ENCODE results near the gene PRKCB. TPM values are rescaled to one million over a fixed set of nuclear protein-coding genes. Genes with fewer than 3 reads are reported as not detected.

The PRKCB gene
- total and polyA plus RNA-seq, 9 donors = 1.2 to 4.5 (median 1.6) TPM

DNA sequence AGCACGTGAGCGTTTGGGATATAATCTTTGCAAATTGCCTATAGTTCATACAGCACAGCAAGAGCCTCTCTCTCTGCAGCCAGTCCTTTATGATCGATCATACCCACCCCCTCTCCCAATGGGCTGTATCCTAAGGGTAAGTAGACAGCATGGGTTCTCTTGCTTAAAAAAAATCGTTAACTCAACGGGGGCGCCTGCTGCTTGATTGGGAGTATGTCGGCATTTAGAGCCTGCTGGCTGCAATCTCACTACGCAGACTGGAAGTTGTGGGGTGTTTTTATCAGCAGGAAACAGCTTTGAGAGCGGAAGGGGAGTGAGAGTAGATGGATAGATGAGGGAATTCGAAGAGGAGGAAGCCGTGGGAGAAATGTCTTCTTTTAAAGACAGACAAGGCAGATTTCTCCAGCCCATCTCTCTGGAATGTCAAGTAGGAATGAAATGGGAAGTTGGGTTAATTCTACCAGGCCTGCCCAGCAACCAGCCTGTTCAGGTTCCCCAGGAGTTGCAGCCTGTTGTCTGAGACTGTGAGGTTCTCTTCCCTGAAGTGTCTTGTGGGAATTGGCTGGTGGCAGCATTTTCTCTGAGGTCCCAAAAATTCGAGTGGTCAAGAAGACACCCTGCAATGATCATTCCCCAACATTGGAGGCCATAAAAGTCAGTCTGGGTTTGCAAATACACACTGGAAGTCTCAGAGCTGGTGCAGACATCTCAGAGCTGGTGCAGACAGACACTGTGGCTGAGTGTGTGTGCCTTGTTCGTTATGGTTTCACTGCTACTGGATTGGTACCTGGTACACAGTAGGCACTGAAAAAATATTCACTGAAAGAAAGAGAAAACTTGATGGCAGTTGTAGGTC lies 65.6 kb downstream of the PRKCB start:
- WGBS (ENCODE audit: insufficient coverage) = 35% methylated on average over 9 of the region's 13 CpGs

DNA sequence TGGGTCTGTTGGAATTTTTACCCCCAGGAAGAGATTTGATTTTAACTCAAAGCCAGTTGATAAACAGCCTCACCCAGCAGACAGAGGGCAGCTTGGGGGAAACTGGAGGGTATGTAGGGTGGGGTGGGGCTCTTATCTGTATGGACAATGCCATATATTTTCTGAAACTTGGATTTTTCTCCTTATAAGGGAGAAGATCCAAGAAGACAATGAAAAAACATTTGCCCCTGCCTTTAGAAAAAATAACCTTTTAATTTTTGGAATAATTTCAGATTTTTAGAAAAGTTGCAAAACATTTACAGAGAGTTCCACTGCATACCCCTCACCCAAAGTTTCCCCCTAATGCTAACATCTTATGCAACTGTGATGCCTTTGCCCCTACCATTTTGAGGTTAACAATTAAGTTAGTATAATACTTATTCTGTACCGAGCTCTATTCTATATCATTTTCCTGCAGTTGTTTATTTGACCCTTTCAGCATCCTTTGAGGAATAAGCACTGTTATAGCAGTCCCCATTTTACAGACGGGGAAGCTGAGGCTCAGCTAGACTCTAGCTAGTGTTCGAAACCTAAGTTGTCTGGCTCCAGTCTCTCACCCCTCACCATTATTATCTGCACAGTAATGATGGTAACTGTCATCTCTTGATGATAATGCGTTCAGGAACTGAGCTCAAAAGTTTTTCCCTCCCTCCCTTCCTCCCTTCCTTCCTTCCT lies 66.4 kb downstream of the PRKCB start:
- Histone ChIP-seq H3K27ac (ENCODE audit: low read length) (no peak overlapping the region), H3K9me3 (replicated peaks; ENCODE audit: control insufficient read depth, low read depth, low read length) (no peaks in the 10 kb centered on the region), H3K27me3 (ENCODE audit: control insufficient read depth, insufficient read depth, low read length) (no peaks in the 10 kb centered on the region), H3K36me3 (ENCODE audit: control insufficient read depth, insufficient read depth, low read length) (no peaks in the 10 kb centered on the region), H3K4me1 (ENCODE audit: control insufficient read depth, insufficient read depth, low read length) (no peaks in the 10 kb centered on the region), H3K4me3 (ENCODE audit: low read length) (no peak overlapping the region)
- DNase-seq = no peak
- 80% methylated on average over 1 of the region's 4 CpGs for WGBS (ENCODE audit: insufficient coverage)

More for the DNA sequence above, 65.6 kb downstream of the PRKCB start:
- Histone ChIP-seq H3K27ac (ENCODE audit: low read length) (no peak overlapping the region), H3K4me1 (ENCODE audit: control insufficient read depth, insufficient read depth, low read length) (no peaks in the 10 kb centered on the region), H3K4me3 (ENCODE audit: low read length) (no peak overlapping the region), H3K27me3 (ENCODE audit: control insufficient read depth, insufficient read depth, low read length) (no peaks in the 10 kb centered on the region), H3K9me3 (replicated peaks; ENCODE audit: control insufficient read depth, low read depth, low read length) (no peaks in the 10 kb centered on the region), H3K36me3 (ENCODE audit: control insufficient read depth, insufficient read depth, low read length) (no peaks in the 10 kb centered on the region)
- DNase-seq = peak; percentile 21

DNA sequence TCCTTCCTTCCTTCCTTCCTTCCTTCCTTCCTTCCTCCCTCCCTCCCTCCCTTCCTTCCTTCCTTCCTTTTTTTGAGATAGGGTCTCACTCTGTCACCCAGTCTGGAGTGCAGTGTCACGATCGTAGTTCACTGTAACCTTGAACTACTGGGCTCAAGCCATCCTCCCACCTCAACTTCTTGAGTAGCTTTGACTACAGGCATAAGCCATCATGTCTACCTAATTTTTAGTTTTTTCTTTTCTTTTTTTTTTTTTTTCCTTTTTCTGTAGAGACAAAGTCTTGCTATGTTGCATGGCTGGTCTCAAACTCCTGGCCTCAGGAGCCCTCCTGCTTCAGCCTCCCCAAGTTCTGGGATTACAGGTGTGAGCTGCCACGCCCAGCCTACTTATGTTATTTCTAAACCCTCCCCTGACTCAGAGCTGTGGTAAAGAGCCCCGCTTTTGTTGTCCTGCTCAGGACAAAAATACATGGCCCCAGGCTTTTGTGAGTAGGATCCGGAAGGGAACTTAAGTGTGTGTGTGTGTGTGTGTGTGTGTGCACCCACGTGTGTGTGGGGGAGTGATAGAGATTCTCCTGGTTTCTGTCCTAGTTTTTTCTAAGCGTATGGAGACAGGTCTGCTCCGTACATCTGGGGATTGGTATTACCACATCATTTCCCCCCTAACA lies 67.1 kb downstream of the PRKCB start:
- Histone ChIP-seq H3K9me3 (replicated peaks; ENCODE audit: control insufficient read depth, low read depth, low read length) (no peaks in the 10 kb centered on the region), H3K4me3 (ENCODE audit: low read length) (no peak overlapping the region), H3K36me3 (ENCODE audit: control insufficient read depth, insufficient read depth, low read length) (no peaks in the 10 kb centered on the region), H3K27ac (ENCODE audit: low read length) (no peak overlapping the region), H3K27me3 (ENCODE audit: control insufficient read depth, insufficient read depth, low read length) (no peaks in the 10 kb centered on the region), H3K4me1 (ENCODE audit: control insufficient read depth, insufficient read depth, low read length) (no peaks in the 10 kb centered on the region)
- WGBS (ENCODE audit: insufficient coverage) = 92% methylated on average over 2 of the region's 8 CpGs
- DNase-seq = no peak

DNA sequence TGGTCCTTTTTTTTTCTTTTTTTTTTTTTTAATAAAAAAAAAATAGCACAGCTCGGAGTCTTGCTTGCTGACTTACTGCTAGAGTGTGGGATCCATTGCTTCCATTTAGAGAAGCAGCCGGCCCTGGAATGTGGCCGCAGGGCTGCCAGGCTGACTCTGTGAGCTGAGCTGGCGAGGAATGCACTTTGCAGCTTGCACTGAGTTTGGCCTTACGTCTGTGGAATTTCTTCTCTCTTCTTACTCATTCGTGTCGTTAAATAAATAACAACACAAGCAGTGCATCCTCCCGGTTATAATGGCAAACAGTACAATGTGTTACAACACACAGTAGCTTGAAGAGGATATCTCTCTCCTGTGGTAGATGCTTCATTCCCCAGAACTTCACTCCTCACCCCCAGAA lies 69.2 kb downstream of the PRKCB start:
- H3K27me3 ChIP-seq (ENCODE audit: control insufficient read depth, insufficient read depth, low read length) = no peaks in the 10 kb centered on the region
- H3K9me3 ChIP-seq (replicated peaks; ENCODE audit: control insufficient read depth, low read depth, low read length) = no peaks in the 10 kb centered on the region
- DNase-seq = peak; percentile 39
- H3K4me1 ChIP-seq (ENCODE audit: control insufficient read depth, insufficient read depth, low read length) = no peaks in the 10 kb centered on the region
- no peaks in the 10 kb centered on the region for H3K36me3 ChIP-seq (ENCODE audit: control insufficient read depth, insufficient read depth, low read length)
- H3K4me3 ChIP-seq (ENCODE audit: low read length) = no peak overlapping the region
- WGBS (ENCODE audit: insufficient coverage) = 8% methylated on average over 4 of the region's 8 CpGs
- H3K27ac ChIP-seq (ENCODE audit: low read length) = no peak overlapping the region

DNA sequence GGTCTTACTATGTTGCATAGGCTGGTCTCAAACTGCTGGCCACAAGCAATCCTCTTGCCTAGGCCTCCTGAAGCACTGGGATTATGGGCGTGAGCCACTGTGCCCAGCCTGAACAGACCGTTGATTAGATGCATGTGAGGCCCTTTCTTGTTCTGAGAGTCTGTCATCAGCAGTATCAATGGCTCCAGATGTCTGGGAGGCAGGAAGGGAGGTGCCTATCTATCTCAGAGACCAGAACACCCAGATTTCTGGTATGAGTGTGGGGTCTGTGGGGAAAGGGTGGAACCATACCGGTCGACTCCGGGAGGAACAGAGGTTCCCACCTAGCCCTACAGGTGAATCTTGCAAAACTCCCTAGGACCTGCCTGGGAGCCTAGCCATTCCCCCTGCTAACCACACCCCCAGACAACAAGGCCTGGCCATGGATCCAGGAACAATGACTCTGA lies 71.7 kb downstream of the PRKCB start:
- H3K4me1 ChIP-seq (ENCODE audit: control insufficient read depth, insufficient read depth, low read length) = no peaks in the 10 kb centered on the region
- no peaks in the 10 kb centered on the region for H3K9me3 ChIP-seq (replicated peaks; ENCODE audit: control insufficient read depth, low read depth, low read length)
- no peak for DNase-seq
- WGBS (ENCODE audit: insufficient coverage) = 100% methylated on average over 1 of the region's 5 CpGs
- H3K27ac ChIP-seq (ENCODE audit: low read length) = no peak overlapping the region
- H3K36me3 ChIP-seq (ENCODE audit: control insufficient read depth, insufficient read depth, low read length) = no peaks in the 10 kb centered on the region
- H3K4me3 ChIP-seq (ENCODE audit: low read length) = no peak overlapping the region
- no peaks in the 10 kb centered on the region for H3K27me3 ChIP-seq (ENCODE audit: control insufficient read depth, insufficient read depth, low read length)

DNA sequence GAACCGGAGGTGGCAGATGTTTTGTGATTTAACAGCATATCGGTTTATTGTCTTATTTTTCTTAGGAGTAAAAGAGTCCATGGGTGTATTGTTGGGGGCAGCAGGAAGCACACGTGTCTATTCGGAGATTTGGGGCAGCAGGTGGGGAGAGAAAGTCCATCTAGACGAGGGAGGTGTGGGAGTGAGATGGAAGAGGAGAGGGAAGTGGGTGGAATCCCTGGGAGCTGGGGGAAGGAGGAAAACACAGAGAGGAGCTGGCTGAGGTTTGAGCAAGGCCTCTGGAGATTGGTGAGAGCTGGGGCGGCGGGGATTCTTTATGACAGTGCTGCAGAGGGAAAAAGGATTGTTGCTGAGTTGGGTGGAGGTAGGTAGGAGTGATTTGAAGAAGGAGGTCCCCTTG lies 72.1 kb downstream of the PRKCB start:
- no peak overlapping the region for H3K4me3 ChIP-seq (ENCODE audit: low read length)
- WGBS (ENCODE audit: insufficient coverage) = 59% methylated on average over 7 of the region's 7 CpGs
- no peaks in the 10 kb centered on the region for H3K27me3 ChIP-seq (ENCODE audit: control insufficient read depth, insufficient read depth, low read length)
- no peaks in the 10 kb centered on the region for H3K9me3 ChIP-seq (replicated peaks; ENCODE audit: control insufficient read depth, low read depth, low read length)
- H3K4me1 ChIP-seq (ENCODE audit: control insufficient read depth, insufficient read depth, low read length) = no peaks in the 10 kb centered on the region
- no peak for DNase-seq
- no peaks in the 10 kb centered on the region for H3K36me3 ChIP-seq (ENCODE audit: control insufficient read depth, insufficient read depth, low read length)
- H3K27ac ChIP-seq (ENCODE audit: low read length) = no peak overlapping the region

DNA sequence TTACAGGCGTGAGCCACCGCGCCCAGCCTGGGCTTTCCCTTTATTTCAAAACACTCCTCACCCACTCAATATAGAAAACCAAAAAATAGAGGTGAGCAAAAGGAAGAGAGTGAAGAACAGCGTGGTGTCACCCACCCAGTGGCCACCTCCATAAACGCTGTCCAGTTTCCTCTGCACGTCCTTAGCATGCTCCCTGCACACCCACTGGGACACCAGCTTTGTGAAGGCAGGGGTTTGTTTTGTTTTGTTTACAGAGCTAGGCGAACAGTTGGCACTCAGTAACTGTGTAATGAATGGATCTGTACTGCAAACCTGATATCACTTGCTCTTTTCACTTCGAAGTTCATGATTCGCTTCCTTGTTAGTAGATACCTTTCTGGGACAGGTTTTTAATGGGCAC lies 73.0 kb downstream of the PRKCB start:
- no peak for DNase-seq
- no peak overlapping the region for H3K4me3 ChIP-seq (ENCODE audit: low read length)
- H3K36me3 ChIP-seq (ENCODE audit: control insufficient read depth, insufficient read depth, low read length) = no peaks in the 10 kb centered on the region
- 88% methylated on average over 3 of the region's 9 CpGs for WGBS (ENCODE audit: insufficient coverage)
- H3K27me3 ChIP-seq (ENCODE audit: control insufficient read depth, insufficient read depth, low read length) = no peaks in the 10 kb centered on the region
- no peaks in the 10 kb centered on the region for H3K4me1 ChIP-seq (ENCODE audit: control insufficient read depth, insufficient read depth, low read length)
- no peaks in the 10 kb centered on the region for H3K9me3 ChIP-seq (replicated peaks; ENCODE audit: control insufficient read depth, low read depth, low read length)
- no peak overlapping the region for H3K27ac ChIP-seq (ENCODE audit: low read length)

DNA sequence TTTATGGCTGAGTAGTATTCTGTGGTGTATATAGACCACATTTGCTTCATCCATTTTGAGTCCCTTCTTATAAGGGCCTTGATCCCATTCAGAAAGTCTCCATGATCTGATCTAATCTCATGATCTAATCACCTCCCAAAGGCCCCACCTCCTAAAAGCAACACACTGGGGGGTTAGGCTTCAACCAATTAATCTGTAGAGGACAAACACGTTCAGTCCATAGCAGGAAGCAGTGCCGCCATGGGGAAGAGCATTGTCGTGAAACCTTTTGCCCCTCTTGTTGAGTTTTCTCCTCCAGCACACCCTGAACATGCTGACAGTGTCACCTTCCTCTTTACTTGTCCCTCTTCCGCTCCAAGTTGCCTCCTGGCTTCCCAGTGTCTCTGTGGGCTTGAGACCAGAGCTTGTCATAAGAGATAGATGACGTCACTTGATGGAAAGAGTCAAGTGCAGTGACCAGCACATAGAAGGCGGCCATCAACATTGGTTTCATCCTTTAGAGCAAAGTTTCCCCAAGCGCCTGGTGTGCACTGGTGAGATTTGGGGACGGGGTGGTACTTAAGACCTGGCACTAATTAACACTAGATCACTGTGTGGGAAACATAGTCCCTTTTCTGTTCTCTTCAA lies 74.1 kb downstream of the PRKCB start:
- H3K27ac ChIP-seq (ENCODE audit: low read length) = no peak overlapping the region
- no peaks in the 10 kb centered on the region for H3K4me1 ChIP-seq (ENCODE audit: control insufficient read depth, insufficient read depth, low read length)
- DNase-seq = no peak
- no peaks in the 10 kb centered on the region for H3K36me3 ChIP-seq (ENCODE audit: control insufficient read depth, insufficient read depth, low read length)
- H3K4me3 ChIP-seq (ENCODE audit: low read length) = no peak overlapping the region
- WGBS (ENCODE audit: insufficient coverage) = 69% methylated on average over 8 of the region's 8 CpGs
- H3K9me3 ChIP-seq (replicated peaks; ENCODE audit: control insufficient read depth, low read depth, low read length) = no peaks in the 10 kb centered on the region
- H3K27me3 ChIP-seq (ENCODE audit: control insufficient read depth, insufficient read depth, low read length) = no peaks in the 10 kb centered on the region

DNA sequence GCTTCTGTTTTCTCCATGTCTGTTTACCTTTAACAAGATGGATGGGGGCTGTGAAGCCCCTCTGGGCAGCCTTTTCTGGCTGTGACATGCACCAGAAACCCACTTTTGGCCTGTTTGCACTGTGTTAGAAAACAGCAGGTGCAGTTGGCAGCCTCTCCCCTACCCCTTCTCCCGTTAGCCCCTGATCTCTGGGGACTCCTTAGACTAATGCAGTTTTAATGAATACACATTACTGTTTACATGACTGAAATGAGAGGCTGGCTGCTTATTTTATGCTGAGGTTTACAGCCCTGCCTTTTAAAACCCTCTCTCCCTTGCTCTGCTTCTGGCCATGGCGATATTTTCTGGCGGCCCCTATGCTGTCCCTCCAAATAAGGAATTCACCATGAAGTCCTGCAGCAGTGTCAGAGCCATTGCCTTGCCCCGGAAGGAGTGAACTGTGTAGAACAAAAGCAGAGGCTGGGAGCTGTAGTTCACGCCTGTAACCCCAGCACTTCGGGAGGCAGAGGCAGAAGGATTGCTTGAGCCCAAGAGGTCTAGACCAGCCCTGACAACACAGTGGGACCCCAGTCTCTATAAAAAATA lies 79.3 kb downstream of the PRKCB start:
- Histone ChIP-seq H3K4me1 (ENCODE audit: control insufficient read depth, insufficient read depth, low read length) (no peaks in the 10 kb centered on the region), H3K27ac (ENCODE audit: low read length) (no peak overlapping the region), H3K36me3 (ENCODE audit: control insufficient read depth, insufficient read depth, low read length) (no peaks in the 10 kb centered on the region), H3K4me3 (ENCODE audit: low read length) (no peak overlapping the region), H3K27me3 (ENCODE audit: control insufficient read depth, insufficient read depth, low read length) (no peaks in the 10 kb centered on the region), H3K9me3 (replicated peaks; ENCODE audit: control insufficient read depth, low read depth, low read length) (no peaks in the 10 kb centered on the region)
- 22% methylated on average over 4 of the region's 6 CpGs for WGBS (ENCODE audit: insufficient coverage)
- DNase-seq = no peak

All from muscle of leg (tissue), 11 donors.